K562 (cell line): ENCODE measurements around the gene AFDN. TPM values are rescaled to one million over a fixed set of nuclear protein-coding genes. Genes with fewer than 3 reads are reported as not detected.

Source experiments
- ATAC-seq: fragments of 200-7000 bp; cut with Tn5 transposase; 3 replicates; pipeline ENCODE4 v1.9.1; 2020; ENCODE audit warnings: moderate library complexity
- BruUV-seq: library from RNA; stranded (reverse); fragments of 400-500 nt; replicated peaks from 2 replicates; lab custom pipeline; 2021; lab: Mats Ljungman, UMichigan
- CTCF ChIA-PET: fragments of 300-600 bp; formaldehyde crosslinking; extraction: SDS; loops from one replicate; lab custom pipeline; 2021; ENCODE audit warnings: low intra/inter-chr PET ratio; lab: Yijun Ruan, JAX
- POLR2A ChIA-PET: fragments of 300-600, 350-650 bp; sonication (Branson Sonifier 250); formaldehyde crosslinking; extraction: SDS; loops from one replicate; lab custom pipeline; 2021; ENCODE audit warnings: antibody characterized with exemption, inconsistent platforms; lab: Yijun Ruan, JAX
- DNase-seq, 4 experiments: peaks; one replicate each; pipeline versions ENCODE4 v3.0.0 to v3.0.0-alpha.2; 2011 to 2018; ENCODE audit warnings: low spot score in 3 of 4, mixed read lengths in 3 of 4; ENCODE audit errors: extremely low read depth in 1 of 4
- FAIRE-seq: peaks from 2 replicates; lab custom pipeline; 2011; peaks lifted over from hg19 to GRCh38; lab: Jason Lieb, UNC
- H2AFZ ChIP-seq: 2 replicates; pipeline ENCODE4 v1.6.0; 2011; ENCODE audit warnings: low read depth, low read length, control low read depth, inconsistent platforms
- H3K27ac ChIP-seq: fragments of 200-600 bp; 3 replicates; pipeline ENCODE4 v1.8.0; 2011; ENCODE audit warnings: low read depth, mild to moderate bottlenecking, control low read depth, inconsistent platforms, low read length, moderate library complexity, mixed read lengths; ENCODE audit errors: extremely low read depth
- H3K27me3 ChIP-seq, 2 experiments: fragments of 300-600 bp in 1 of 2; 2 replicates in 1 of 2; 3 replicates in 1 of 2; pipeline versions ENCODE4 v1.6.0 to v1.8.0; 2011; ENCODE audit warnings: inconsistent platforms in 2 of 2, low read length in 2 of 2, mild to moderate bottlenecking in 1 of 2, mixed read lengths in 1 of 2, moderate library complexity in 1 of 2; ENCODE audit not compliant: control insufficient read depth in 2 of 2, insufficient read depth in 2 of 2
- H3K36me3 ChIP-seq: fragments of 300-600 bp; 3 replicates; pipeline ENCODE4 v1.8.0; 2011; ENCODE audit warnings: mild to moderate bottlenecking, low read length, inconsistent platforms; ENCODE audit not compliant: control insufficient read depth, insufficient read depth
- H3K4me1 ChIP-seq, 2 experiments: fragments of 200-600 bp in 1 of 2; replicated peaks in 1 of 2; 2 replicates in 1 of 2; 3 replicates in 1 of 2; pipeline versions ENCODE4 v1.5.1 to v1.8.0; 2011; ENCODE audit warnings: inconsistent platforms in 2 of 2, low read length in 2 of 2, mild to moderate bottlenecking in 1 of 2, mixed read lengths in 1 of 2, moderate library complexity in 1 of 2; ENCODE audit not compliant: control insufficient read depth in 2 of 2, insufficient read depth in 2 of 2
- H3K4me2 ChIP-seq: 2 replicates; pipeline ENCODE4 v1.6.1; 2011; ENCODE audit warnings: low read length, control low read depth, inconsistent platforms, mixed read lengths; ENCODE audit not compliant: insufficient read depth
- H3K4me3 ChIP-seq: fragments of 200-600 bp; sonication (generic), shearing (Covaris generic); 2 replicates; pipeline ENCODE4 v1.5.1; 2016; ENCODE audit warnings: control low read depth, inconsistent platforms
- H3K79me2 ChIP-seq: fragments of 200-600 bp; 3 replicates; pipeline ENCODE4 v1.8.0; 2011; ENCODE audit warnings: low read length, inconsistent platforms; ENCODE audit not compliant: control insufficient read depth, insufficient read depth
- H3K9ac ChIP-seq, 2 experiments: 2 replicates each; pipeline versions ENCODE4 v1.6.0 to v1.6.1; 2011; ENCODE audit warnings: low read depth in 2 of 2, low read length in 2 of 2, control low read depth in 1 of 2, inconsistent platforms in 1 of 2, mild to moderate bottlenecking in 1 of 2, mixed read lengths in 1 of 2; ENCODE audit not compliant: insufficient read depth in 1 of 2
- H3K9me1 ChIP-seq: one replicate; pipeline ENCODE4 v1.6.0; 2011; ENCODE audit warnings: inconsistent platforms, mild to moderate bottlenecking, low read length, moderate library complexity; ENCODE audit not compliant: control insufficient read depth, insufficient read depth
- H3K9me3 ChIP-seq: replicated peaks from 2 replicates; pipeline ENCODE4 v1.5.1; 2011; ENCODE audit warnings: low read depth, low read length, inconsistent platforms; ENCODE audit not compliant: control insufficient read depth, insufficient read depth
- H4K20me1 ChIP-seq: replicated peaks from 2 replicates; pipeline ENCODE4 v1.6.1; 2011; ENCODE audit warnings: low read length, inconsistent platforms, mixed read lengths; ENCODE audit not compliant: control insufficient read depth, insufficient read depth
- CBX8 ChIP-seq: fragments of 200-600 bp; sonication (generic); IDR thresholded peaks from 2 replicates; pipeline ENCODE4 v1.6.1; 2012; ENCODE audit warnings: borderline replicate concordance, mixed run types, low read depth, mild to moderate bottlenecking, moderate library complexity, mixed read lengths, low read length, control low read depth, inconsistent platforms; ENCODE audit not compliant: poor library complexity, severe bottlenecking; ENCODE audit errors: extremely low read depth
- EGR1 ChIP-seq: fragments of 450-650 bp; conservative IDR thresholded peaks from 2 replicates; pipeline ENCODE4 v1.6.1; 2017; ENCODE audit warnings: mild to moderate bottlenecking
- ELF2 ChIP-seq: fragments of 250-450 bp; sonication (Bioruptor Pico); IDR thresholded peaks from 2 replicates; pipeline ENCODE4 v1.5.0; 2021; ENCODE audit warnings: mild to moderate bottlenecking
- EZH2 ChIP-seq: IDR thresholded peaks from 2 replicates; pipeline ENCODE4 v1.6.1; 2012; ENCODE audit warnings: low read depth, mild to moderate bottlenecking, inconsistent platforms, low read length, borderline replicate concordance
- MAFG ChIP-seq: fragments of 450-650 bp; conservative IDR thresholded peaks from 2 replicates; pipeline ENCODE4 v1.6.1; 2016; ENCODE audit warnings: missing genetic modification characterization, missing compliant biosample characterization
- TAF9B ChIP-seq: fragments of 450-650 bp; IDR thresholded peaks from 2 replicates; pipeline ENCODE4 v1.6.1; 2018; ENCODE audit warnings: mild to moderate bottlenecking; ENCODE audit not compliant: partially characterized antibody
- TRIM24 ChIP-seq, 2 experiments: fragments of 450-650 bp; IDR thresholded peaks; 2 replicates each; pipeline ENCODE4 v1.6.1; 2016
- WGBS: fragments of 100-300 bp; shearing (Covaris generic); methylation state at CpG from one replicate; pipeline ENCODE4 v1.1.6; 2016; ENCODE audit warnings: low coverage, mixed read lengths; ENCODE audit not compliant: insufficient coverage; ENCODE audit errors: missing lambda C conversion rate; 5-methylcytosine and 5-hydroxymethylcytosine counted together
- in situ Hi-C: fragments of 300-500 bp; cut with MboI; formaldehyde crosslinking; loops from 4 replicates; pipeline ENCODE4 v1.15.0; 2018; ENCODE audit warnings: inconsistent platforms, mixed read lengths
- intact Hi-C: fragments of 100-400 bp; cut with micrococcal nuclease; formaldehyde crosslinking; loops from 2 replicates; pipeline ENCODE4 v1.14.2; 2022
- polyA plus RNA-seq, 8 experiments: library from polyadenylated mRNA; depleted of rRNA in 4 of 8; stranded (reverse) in 5 of 8; unstranded in 3 of 8; fragments of >200 nt; fragmentation: Nextera tagmentation in 2 of 8; fragmentation: Illumina TruSeq in 1 of 8; extraction: Ambion mirVana in 2 of 8; extraction: Trizol in 1 of 8; gene quantifications; 2 replicates each; pipeline versions ENCODE4 v1.2.1 to v1.2.3, GENCODE V29; 2011 to 2014; ENCODE audit warnings: inconsistent platforms in 1 of 8, missing spikeins in 1 of 8
- total RNA-seq, 7 experiments: library from RNA; depleted of rRNA in 6 of 7; stranded (reverse); fragments of >200 nt in 6 of 7; fragmentation: Illumina TruSeq in 2 of 7; extraction: Trizol in 2 of 7; gene quantifications; 2 replicates each; pipeline versions ENCODE4 v1.2.1 to v1.2.3, GENCODE V29; 2011 to 2021; ENCODE audit warnings: low replicate concordance in 1 of 7

The AFDN gene
- total and polyA plus RNA-seq, 9 of the 15 experiments (the other 6 are each of a cell fraction or from before 2014, with no cell fraction given), result 7.2 to 129 (median 105) TPM

DNA sequence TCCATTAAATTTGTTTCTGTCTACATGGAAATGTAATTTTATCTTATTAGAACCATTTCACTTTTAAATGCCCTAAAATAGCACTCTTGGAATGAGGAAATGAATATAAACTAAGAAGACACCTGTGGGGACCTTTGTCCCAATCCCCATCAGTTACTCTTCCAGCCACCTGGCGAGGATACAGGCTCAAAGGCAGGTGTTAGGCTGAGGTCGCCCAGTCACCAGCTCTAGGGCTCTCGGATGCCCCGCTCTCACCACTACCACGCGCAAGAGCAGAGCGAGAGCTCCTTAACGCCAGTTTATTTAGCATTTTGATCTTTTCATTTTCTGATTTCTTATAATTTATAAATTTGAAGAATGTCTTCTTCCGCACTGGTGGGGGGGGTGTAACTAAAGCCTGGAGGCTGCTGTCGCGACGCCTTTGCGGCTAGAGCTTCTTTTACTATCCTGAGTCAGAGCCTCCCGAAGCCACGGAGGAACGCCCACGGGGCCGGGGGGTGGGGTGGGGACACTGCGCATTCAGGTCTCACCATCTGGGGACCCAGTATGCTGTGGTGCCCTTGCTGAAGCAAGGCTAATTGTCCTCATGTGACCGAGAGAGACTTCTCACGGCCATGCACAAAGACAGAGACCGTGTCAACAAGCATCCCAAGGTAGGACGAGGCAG is 38.7 kb upstream of the AFDN start:
- H3K4me3 ChIP-seq, result no peak overlapping the region
- no peak overlapping the region for H3K27ac ChIP-seq
- BruUV-seq, result no TSS peak
- no peak overlapping the region for H3K9ac ChIP-seq
- H3K27me3 ChIP-seq, result peaks cover 32 to 48% of the 10 kb centered on the region in 2 experiments
- 16% methylated on average over 22 of the region's 23 CpGs for WGBS
- no peaks in the 10 kb centered on the region for H3K9me3 ChIP-seq
- DNase-seq (peak; percentile 34 to 54 (median 52)), FAIRE-seq (no peak), ATAC-seq (peak; percentile 69)
- no peak overlapping the region for H2AFZ ChIP-seq
- in situ Hi-C loops, result no loop called here
- intact Hi-C loops, result no loop called here
- H3K4me2 ChIP-seq, result no peak overlapping the region
- TF ChIP-seq EGR1 (peak; percentile 71), EZH2 (0 out of 2 replicates have a peak, but pooled peaks have one; percentile 74), CBX8 (peak; percentile 54), TAF9B (no peak)
- H4K20me1 ChIP-seq, result no peaks in the 10 kb centered on the region
- POLR2A ChIA-PET, result interaction anchor here (0.6 kb wide), 1 partner anchor 10 kb away, joined by 3 read pairs; no protein-coding TSS in a partner anchor
- no peaks in the 10 kb centered on the region for H3K4me1 ChIP-seq
- H3K9me1 ChIP-seq, result no peaks in the 10 kb centered on the region
- no peaks in the 10 kb centered on the region for H3K79me2 ChIP-seq
- H3K36me3 ChIP-seq, result no peaks in the 10 kb centered on the region
- CTCF ChIA-PET, result no interaction called here

GRCh38 chr6:167788563-167788903 is 38.2 kb upstream of the AFDN start:
- CTCF ChIA-PET, result no interaction called here
- H3K9me3 ChIP-seq, result no peaks in the 10 kb centered on the region
- H3K4me3 ChIP-seq, result no peak overlapping the region
- H3K79me2 ChIP-seq, result no peaks in the 10 kb centered on the region
- in situ Hi-C loops (no loop called here), intact Hi-C loops (no loop called here)
- BruUV-seq, result no TSS peak
- H4K20me1 ChIP-seq, result no peaks in the 10 kb centered on the region
- no peak overlapping the region for H3K27ac ChIP-seq
- peak; percentile 65; the same call in 1 of the 2 replicates for TF ChIP-seq MAFG (tag)
- TF ChIP-seq ELF2 (CRISPR knock-in tag), result no peak
- TF ChIP-seq CBX8, result no peak
- no peak for TF ChIP-seq TRIM24 (IDR thresholded peaks at IDR 0.05)
- H3K27me3 ChIP-seq, result peaks cover 30 to 45% of the 10 kb centered on the region in 2 experiments
- FAIRE-seq, result no peak
- no peaks in the 10 kb centered on the region for H3K4me1 ChIP-seq
- no peak overlapping the region for H2AFZ ChIP-seq
- no peak for ATAC-seq
- no peak overlapping the region for H3K4me2 ChIP-seq
- POLR2A ChIA-PET, result no interaction called here
- no peak for DNase-seq
- no peak overlapping the region for H3K9ac ChIP-seq
- no peaks in the 10 kb centered on the region for H3K36me3 ChIP-seq
- WGBS, result 25% methylated on average over 2 of the region's 2 CpGs
- no peaks in the 10 kb centered on the region for H3K9me1 ChIP-seq
